NCI-H345 treated with DMSO at 0.1 percent for 48 hours (cell line): ENCODE data around the gene CDH5.

Experiments
- DNase-seq: peaks from one replicate; lab custom pipeline; 2025; ENCODE audit not compliant: unreplicated experiment; lab: John Stamatoyannopoulos, UW

CDH5 gene

GRCh38 chr16:66416136-66416535, 49.6 kb downstream of the CDH5 start:
- no peak for DNase-seq

GRCh38 chr16:66416939-66417700, 50.6 kb downstream of the CDH5 start:
- DNase-seq: no peak

- no peak for DNase-seq
Observed at GRCh38 chr16:66418165-66418962, 51.9 kb downstream of the CDH5 start.

GRCh38 chr16:66419527-66419926, 53.0 kb downstream of the CDH5 start:
- DNase-seq: no peak

- no peak for DNase-seq
Observed at GRCh38 chr16:66420396-66420795, 53.9 kb downstream of the CDH5 start.

- no peak for DNase-seq
Observed at GRCh38 chr16:66421891-66422290, 55.4 kb downstream of the CDH5 start.

GRCh38 chr16:66422366-66422765, 55.9 kb downstream of the CDH5 start:
- DNase-seq: no peak

GRCh38 chr16:66423177-66423576, 56.7 kb downstream of the CDH5 start:
- no peak for DNase-seq

GRCh38 chr16:66425651-66426050, 59.2 kb downstream of the CDH5 start:
- no peak for DNase-seq

- no peak for DNase-seq
Observed at GRCh38 chr16:66426112-66427035, 59.9 kb downstream of the CDH5 start.

- DNase-seq: no peak
Observed at GRCh38 chr16:66427036-66427860, 60.8 kb downstream of the CDH5 start, which contains the start of gene BEAN1. BEAN1 (plus strand) TSS chr16:66427295; CDS start chr16:66437677, 10,382 bp downstream.

GRCh38 chr16:66427871-66428681, 61.6 kb downstream of the CDH5 start:
- DNase-seq: no peak

GRCh38 chr16:66428682-66429251, 62.3 kb downstream of the CDH5 start:
- no peak for DNase-seq

GRCh38 chr16:66429290-66429962, 62.9 kb downstream of the CDH5 start:
- DNase-seq: no peak

- no peak for DNase-seq
Observed at GRCh38 chr16:66430214-66430613, 63.7 kb downstream of the CDH5 start.

GRCh38 chr16:66431760-66432159, 65.3 kb downstream of the CDH5 start:
- DNase-seq: no peak

GRCh38 chr16:66432429-66432828, 65.9 kb downstream of the CDH5 start:
- DNase-seq: no peak

GRCh38 chr16:66434619-66435430, 68.3 kb downstream of the CDH5 start:
- DNase-seq: no peak
